DMS153 treated with DMSO at 0.1 percent for 48 hours (cell line): Measurements from ENCODE around the gene C1QTNF1.

ENCODE experiments used
- DNase-seq: peaks from one replicate; lab custom pipeline; 2025; ENCODE audit not compliant: unreplicated experiment; lab: John Stamatoyannopoulos, UW

Gene C1QTNF1

DNA sequence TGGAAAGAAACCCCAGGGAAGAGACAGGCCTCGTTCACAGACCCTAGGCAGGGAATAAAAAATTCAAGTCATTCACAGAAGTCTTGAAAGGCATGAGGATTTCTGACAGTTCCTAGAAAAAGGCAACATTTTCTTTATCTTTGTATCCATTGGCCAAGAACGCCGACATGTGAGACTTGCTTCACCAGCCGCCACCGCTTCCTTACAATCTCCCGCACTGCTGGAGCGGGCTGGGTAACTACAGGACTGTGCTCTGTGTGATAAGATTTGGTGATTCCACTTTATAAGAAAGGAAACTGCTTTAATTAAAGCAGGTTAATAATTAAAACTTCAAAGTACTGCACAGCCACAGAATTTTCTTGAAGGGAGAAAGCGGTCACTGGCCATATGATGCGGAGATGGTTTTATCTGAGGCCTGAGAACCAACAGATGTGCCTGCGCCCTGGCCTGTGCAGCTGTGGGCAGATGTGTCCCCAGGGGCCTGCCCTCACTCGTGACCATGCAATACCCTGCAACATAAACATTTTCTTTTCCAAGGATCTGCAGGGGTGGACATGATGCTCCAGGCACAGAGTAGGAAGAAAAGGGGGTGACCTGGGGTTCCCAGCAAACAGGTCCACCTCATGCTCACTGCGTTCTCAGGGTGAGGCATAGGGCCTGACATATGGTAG, 31.3 kb upstream of the C1QTNF1 start:
- no peak for DNase-seq

DNA sequence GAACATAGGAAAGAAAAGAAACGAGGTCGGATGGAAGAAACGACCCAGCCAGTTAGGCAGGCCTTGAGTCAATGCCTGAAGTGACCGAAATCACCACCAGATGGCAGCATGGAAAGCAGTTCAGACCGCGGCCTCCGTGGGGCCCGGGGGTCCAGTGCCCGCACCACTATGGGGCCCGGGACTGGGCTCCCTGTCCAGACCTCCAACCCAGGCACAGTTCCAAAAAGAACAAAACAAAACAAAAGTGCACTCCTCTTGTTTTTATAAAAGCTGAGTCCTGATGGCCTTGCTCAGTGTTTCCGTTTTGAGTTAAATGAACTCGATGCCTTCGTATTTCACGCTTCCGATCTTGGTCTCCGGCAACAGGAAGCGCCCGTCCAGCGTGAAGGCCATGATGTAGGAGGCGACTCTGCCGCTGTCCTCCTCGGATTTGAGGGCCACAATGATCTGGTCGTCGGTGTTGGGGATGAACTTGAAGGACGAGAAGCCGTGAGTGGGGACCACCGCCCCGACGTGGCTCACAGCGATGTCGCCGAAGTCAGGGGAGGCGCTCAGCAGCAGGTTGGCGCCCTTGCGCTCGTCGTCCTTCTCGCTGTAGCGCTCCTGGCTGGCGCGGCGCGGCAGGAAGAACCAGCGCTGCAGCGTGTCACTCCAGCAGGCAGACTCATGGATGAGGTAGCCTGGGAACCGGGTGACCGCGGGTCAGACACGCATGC, 30.6 kb upstream of the C1QTNF1 start:
- DNase-seq, result no peak

DNA sequence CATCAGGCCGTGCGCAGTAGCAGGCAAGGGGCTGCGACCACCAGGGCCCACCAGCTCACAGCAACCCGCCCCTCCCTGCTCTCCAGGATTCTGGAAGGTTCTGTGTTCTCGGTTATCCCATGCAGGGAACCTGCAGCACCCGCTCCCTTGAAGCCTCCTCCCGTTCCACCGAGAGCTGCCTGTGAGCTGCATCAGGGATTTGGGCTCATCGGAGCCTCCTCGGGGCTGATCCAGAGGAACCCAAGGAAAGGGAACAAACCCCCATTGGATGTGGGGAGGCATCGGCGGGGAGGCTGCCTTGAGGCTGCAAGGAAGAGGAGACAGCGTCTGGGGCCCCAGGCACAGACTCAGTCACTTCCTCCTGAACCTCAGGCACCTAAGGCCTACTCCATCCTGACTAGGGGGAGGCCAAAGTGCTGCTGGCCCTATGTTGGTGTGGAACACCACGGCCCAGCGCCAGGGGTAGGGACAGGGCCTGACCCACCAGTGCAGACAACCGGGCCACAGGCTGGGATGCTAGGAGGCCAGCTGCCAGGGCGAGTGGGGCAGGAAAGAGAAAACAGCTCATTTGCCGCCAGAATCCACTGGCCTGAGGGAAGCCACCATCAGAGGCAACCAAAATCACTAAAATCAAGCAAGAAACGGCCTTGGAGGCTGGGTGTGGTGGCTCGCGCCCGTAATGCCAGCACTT, 29.8 kb upstream of the C1QTNF1 start:
- no peak for DNase-seq

DNA sequence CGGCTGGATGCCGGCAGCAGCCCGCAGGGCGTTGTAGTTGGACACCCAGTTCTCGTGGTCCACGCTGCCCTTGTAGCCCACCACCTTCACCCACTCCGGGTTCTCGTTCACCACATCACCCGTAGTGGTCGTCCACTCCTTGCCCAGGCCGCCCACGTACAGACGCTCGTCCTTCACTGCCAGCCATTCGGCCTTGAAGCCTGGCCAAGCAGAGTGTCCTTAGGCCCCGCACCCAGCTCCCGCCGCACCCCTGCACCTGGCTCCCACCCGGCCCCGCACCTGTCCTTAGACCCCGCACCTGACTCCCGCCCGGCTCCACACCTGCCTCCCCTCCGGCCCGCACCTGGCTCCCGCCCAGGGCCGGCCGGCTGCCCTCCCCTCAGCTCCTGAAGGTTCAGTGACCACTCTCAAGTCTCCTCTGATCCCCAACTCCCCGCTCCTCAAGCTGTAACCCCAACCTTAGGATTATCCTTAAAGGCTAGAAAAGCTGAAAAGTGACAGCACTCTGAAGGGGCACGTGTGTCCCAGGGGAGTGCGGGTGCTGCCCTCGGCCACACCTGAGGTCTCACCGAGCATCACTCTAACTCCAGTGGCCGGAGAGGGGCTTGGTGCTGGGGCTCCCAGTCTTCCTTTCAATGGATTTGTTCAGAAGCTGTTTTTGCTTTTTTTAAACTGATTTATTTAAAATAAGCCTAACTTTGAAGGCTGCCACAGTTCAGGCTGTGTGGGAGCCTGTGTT, 28.8 kb upstream of the C1QTNF1 start:
- DNase-seq, result no peak

DNA sequence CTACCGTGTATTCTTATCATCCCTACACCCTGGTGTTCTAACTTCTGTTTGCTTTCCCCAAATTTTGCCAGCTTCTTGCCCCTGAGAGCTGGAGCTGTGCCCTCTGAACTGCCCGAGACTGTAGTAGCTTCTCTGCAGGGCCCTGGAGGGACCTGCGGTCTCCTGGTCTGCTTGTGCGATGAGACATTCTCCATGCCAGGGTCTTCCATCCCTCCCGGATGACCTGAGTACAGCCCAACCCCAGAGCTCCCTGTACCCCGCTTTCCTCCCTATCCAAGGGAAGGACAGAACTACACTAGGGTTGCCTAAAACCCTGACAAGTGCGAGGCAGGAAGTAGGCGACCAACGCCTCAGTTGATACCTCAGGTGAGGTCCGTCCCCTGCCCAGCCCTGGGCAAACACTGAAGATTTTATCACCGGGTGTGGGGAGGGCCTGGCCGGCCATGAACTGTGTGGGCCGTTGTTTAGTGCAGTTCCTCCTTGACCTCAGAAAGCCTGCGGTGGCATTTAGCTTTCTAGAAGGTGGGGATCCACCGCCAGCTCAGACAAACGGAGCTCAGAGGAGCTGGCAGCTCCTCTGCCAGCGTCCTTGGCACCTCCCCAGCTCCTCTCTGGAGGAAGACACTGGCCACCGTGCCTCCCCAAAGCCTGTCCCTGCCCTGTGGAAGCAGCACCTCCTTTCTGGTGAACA, 28.1 kb upstream of the C1QTNF1 start:
- DNase-seq, result no peak

DNA sequence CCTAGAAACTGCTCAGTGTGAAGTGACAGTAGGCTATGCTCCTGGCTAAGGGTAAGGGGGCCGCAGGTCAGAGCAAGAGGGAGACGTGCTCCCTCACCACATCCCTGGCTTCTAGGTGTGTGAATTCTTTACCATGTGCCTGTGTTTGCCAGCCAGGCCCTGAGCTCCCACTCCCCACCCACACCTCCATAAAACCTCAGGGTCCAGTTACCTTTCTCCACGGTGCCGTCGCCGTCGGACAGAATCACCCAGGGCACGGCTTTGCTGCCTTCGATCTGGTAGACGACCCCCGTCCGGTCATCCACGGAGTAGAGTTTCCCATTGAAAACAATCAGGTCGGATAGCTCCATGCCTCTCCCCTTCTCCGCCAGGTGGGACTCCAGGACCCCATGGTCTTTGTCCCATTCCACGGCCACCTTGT, 27.2 kb upstream of the C1QTNF1 start:
- no peak for DNase-seq

DNA sequence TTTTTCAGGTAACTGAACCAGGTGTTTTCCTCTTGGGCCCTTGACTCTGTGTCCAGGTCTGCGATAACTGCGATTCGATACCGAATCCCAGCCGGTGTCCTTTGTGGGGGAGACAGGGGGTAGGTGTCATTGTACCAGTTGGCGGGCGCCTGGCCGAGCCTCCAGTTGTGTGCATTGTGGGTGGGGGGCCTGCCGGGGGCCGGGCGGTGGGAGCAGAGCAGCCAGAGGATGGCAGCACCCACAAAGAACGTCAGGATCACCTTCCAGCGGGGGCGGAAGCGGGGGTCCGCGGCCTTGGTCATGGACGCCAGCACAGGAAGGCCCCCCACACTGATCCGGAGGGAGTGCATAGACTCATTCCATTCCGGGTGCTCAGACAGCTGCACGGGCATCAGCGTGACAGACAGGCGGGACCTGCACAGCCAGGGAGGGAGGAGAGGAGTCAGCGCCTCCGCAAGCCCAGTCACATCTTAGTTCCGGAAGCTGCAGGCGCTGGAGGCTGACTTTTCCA, 26.7 kb upstream of the C1QTNF1 start:
- DNase-seq, result no peak

DNA sequence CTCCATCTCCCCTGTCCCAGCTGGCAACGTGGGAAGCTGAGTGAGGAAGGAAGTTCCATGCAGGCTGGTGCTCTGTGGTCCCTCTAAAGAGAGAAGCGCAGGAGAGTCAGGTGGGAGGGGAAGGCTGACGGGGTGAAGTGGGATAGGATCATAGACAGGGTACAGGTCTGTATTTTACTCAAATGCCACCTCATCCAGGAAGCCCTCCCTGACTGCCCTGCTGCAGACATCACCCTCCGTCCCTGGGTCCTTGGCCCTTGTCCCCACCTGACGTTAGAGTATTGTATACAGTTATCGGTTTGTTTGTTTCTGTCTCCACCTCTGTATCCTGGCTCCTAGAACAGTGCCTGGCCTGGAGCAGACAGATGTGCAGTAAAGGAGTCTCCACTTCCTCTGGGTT, 26.1 kb upstream of the C1QTNF1 start:
- no peak for DNase-seq

DNA sequence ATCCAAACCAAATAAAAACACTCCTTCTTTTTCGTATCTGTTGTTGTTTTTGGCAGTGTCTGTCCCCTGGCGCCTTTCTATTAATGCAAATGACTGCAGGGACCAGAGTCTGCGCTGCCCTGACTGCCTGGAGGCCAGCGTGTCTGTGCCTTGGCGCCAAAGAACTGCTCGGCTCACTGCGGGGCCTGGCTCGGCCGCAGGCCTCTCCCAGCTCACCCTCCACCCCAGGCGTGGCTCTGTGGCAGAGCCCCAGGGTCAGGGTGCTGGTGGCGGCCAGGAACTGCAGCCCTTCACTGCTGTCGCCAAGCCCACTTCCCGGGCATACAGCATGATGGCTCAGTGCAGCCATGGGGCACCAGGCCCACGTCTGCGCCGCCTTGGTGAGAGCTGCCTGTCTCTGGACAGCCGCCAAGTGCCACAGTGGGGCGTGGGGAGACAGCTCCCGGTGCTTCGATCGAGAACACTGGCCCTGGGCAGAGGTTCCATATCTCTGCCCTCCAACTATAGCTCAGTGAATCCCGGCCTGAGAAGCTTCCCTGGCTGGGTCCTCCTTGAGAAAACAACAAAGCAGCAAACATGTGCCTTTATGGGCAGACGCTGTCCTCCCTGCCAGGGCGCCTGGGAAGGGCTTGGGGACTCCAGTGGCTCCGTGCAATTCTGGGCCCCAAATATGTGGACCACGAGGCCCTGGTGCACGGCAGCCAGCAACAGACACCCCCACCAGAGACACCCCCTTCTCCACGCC, 25.5 kb upstream of the C1QTNF1 start:
- DNase-seq, result no peak

DNA sequence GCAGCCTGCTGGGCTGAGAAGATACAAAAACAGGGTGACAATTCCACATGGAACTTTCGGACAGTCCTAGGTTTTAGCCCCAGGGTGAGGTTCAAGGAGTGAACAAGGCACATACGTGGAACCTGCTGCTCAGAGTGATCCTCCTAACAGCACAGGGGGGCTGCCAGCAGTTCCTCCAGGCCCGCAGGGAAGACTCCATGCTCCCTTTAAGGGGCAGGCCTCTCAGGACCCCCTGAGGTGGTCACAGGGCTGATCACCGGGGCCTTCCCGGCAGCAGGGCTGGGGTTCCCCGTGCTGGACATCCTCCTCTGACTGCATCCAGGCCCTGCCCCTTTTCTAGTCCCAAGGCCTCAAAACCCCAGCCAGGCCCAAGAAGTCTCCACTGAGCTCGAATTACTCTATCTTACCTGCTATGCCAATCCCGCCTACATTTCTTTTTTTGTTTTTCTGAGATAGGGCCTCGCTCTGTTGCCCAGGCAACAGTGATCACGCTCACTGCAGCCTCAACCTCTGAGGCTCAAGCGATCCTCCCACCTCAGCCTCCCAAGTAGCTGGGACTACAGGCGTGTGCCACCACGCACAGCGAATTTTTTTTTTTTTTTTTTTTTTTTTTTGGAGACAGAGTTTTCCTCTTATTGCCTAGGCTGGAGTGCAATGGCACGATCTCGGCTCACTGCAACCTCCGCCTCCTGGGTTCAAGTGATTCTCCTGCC, 24.8 kb upstream of the C1QTNF1 start:
- DNase-seq, result no peak

DNA sequence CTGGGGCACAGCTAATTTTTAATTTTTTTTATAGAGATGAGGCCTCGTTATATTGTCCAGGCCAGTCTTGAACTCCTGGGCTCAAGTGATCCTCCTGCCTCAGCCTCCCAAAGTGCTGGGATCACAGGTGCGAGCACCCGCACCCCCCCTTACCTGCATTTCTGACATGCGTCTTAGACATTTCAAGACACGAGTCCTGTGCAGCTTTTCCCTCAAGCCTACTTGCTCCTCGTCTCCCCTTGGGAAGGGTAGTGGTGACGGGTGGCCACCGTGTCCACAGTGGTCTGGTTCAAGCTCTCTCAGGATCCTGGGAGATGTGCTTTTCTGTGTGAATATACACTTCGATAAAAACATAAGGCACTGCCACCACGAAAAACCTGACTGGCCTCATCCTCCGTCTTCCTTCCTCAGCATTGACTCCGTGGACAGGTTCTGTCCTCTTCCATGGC, 24.0 kb upstream of the C1QTNF1 start:
- DNase-seq, result no peak

DNA sequence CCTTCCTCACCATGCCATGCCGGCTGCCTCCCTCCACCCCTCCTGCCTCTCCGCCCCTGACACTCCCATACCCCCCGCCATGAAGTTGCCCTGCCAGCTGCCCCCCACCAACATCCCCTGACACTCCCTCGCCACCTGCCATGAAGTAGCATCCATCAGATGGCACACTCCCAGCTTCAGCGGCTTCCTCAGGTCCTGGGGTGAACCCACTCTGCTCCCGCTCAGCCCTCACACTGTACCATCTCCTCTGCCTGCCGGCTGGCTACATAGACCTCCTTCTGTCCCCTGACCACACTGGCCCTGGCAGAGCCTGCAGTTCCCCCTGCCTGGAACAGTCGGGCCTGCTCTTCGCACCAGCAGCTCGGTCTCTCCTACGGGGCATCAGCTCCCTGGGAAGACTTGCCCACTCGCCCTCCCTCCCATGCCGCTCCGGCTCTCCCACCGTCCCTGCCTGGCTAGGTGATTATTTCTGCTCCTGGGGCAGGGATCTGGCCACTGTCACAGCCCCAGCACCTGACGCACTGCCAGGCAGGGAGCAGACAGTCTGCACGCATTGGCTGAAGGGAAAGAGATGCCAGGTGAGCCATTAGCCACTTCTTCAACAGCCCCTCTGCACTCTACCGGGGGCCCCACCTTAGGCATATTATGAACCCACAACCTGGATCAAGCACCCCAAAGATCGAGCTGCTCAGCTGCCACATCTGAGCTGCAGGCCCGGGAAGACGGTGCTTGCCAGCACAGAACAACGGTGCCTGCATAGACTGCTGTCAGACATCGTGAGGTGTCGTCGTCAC, 23.4 kb upstream of the C1QTNF1 start:
- no peak for DNase-seq

DNA sequence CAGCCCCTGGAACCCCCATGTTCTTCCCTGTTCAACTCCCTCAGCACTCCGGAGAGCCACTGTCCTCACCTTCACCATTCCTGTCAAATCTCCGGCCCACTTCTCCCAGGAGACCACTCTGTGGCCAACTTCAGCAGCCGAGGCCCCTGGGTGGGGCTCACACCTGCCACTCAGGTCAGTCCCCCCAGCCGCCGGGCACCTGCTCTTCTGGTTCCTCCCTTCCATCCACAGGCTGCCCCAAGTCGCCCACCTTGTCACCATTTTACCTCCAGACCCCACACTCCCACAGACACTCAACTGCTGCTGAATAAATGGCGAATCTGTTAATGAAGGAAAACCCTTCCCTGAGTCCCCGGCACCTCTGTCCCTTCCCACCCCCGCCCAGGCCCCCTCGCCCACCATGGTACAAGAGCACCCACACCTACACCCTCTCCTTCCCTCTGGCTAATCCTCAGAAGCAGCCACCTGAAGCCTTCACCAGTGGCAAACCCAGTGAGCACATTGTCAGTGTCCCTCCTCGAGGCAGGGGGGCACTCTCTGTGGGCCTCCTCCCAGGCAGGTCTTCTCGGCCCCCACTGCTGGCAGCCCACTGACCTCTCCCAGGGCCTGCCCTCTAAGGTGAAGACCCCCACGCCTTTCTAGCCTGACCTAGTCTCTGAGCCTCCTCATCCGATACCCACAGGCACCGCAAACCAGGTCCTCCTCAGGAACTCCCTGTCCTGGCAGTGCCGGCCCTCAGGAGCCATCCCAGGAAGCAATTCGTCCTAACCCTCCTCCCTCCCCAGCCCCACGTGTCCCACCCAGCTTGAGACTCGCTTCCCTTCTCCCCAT, 22.6 kb upstream of the C1QTNF1 start:
- no peak for DNase-seq

DNA sequence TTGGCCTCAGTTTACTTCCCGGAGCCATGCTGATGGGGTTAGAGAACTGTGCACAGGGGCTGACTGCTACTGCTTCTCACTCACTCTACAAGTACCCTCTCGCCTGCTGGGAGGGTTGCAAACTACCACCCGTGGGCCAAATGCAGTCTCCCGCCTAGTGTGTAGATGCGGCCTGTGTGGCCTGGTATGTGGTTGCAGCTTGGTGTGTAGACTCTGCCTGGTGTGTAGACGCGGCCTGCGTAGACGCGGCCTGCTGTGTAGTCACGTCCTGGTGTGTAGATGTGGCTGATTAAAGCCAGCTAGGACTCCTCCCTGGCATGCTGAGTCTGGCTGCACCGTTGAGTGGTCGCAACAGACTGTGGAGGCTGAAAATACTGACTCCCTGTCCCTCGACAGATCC, 21.7 kb upstream of the C1QTNF1 start:
- DNase-seq, result no peak

DNA sequence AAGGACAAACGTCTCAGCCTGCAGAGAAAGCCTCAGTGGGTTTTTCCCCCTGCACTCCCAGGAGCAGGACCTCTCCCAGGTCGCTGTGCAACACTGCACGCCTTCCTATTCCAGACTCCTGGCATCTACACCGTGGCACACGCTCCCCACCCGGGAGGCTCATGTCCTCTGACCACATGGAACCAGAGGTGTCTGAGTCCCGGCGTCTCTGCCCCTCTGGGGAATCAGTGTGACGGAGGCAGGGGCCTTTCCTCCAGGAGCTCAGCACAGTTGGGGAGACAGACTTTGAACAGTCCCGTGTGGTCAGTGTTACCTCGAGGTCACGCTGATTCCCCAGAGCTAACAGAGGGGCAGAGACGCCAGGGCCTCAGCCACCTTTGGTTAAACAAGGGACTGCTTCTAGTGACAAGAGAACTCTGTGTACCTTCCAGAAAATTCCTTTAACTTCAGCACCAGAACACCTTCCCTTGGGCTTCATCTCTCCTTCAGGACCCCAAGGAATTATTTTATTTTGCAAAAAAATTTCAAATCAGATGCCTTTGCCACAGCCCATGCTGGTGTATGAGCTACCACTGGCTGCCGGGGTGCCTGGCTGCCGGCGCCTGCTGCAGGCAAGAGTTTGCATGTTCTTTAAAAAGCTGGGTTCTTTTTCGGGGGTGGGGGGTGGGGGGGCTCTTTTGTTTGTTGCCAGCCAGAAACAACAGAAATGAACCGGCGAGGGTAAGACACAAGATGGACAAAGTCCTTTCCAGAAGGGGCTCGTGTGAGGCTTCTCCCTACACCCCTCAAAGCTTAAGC, 21.0 kb upstream of the C1QTNF1 start:
- no peak for DNase-seq

DNA sequence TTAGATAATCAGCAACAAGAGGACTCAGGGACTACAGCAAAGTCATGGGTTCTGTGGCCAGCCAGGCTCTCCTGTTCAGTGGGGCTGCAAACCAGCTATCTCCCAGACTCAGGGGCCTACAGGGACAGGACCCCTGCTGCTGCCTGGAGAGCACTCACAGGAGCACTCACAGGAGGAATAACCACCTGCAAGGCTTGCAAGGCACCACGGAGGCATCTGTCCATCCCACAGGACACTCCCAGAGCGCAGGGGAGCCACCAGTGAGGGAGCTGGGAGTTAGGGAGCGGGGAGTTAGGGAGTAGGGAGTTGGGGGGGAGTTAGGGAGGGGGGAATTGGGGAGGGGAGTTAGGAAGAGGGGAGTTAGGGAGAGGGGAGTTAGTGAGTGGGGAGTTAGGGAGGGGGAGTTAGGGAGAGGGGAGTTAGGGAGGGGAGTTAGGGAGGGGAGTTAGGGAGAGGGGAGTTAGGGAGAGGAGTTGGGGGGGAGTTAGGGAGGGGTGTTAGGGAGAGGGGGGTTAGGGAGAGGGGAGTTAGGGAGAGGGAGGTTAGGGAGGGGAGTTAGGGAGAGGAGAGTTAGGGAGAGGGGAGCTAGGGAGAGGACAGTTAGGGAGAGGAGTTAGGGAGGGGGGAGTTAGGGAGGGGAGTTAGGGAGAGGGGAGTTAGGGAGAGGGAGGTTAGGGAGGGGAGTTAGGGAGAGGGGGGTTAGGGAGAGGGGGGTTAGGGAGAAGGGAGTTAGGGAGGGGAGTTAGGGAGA, 20.1 kb upstream of the C1QTNF1 start:
- no peak for DNase-seq
